ENCODE measurements around the gene BAK1.

DNA sequence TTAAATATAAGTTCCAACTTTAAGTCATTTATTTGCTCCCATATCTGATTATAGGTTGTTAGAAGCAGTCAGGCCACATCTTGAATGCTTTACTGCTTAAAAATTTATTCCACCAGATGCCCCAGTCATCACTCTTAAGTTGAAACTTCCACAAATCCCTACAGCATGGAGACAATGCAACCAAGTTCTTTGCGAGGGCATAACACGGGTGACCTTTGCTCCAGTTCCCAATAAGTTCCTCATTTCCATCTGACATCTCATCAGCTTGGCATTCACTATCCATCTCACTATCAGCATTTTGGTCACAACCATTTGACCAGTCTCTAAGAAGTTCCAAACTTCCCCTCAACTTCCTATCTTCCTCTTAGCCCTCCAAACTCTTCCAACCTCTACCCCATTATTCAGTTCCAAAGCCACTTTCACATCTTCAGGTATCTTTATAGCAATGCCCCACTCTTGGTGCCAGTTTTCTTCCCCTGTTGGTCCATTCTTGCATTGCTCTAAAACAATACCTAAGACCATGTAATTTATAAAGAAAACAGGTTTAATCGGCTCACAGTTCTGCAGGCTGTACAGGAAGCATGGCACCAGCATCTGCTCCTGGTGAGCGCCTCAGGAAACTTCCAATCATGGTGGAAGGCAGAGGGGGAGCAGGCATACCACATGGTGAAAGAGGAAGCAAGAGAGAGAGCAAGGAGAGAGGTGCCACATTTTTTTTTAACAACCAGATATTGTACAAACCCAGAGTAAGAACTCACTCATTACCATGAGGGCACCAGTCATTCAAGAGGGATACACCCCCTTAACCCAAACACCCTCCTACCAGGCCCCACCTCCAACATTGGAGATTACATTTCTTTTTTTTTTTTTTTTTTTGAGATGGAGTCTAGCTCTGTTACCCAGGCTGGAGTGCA lies 25.1 kb upstream of the BAK1 start:
- TF ChIP-seq, protein P1, sequence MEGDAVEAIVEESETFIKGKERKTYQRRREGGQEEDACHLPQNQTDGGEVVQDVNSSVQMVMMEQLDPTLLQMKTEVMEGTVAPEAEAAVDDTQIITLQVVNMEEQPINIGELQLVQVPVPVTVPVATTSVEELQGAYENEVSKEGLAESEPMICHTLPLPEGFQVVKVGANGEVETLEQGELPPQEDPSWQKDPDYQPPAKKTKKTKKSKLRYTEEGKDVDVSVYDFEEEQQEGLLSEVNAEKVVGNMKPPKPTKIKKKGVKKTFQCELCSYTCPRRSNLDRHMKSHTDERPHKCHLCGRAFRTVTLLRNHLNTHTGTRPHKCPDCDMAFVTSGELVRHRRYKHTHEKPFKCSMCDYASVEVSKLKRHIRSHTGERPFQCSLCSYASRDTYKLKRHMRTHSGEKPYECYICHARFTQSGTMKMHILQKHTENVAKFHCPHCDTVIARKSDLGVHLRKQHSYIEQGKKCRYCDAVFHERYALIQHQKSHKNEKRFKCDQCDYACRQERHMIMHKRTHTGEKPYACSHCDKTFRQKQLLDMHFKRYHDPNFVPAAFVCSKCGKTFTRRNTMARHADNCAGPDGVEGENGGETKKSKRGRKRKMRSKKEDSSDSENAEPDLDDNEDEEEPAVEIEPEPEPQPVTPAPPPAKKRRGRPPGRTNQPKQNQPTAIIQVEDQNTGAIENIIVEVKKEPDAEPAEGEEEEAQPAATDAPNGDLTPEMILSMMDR (IDR thresholded peaks at IDR 0.05) = no peak
- no peak for TF ChIP-seq EP300 (IDR thresholded peaks at IDR 0.05)
- TF ChIP-seq POLR2AphosphoS5 (IDR thresholded peaks at IDR 0.05) = no peak
- TF ChIP-seq POLR2A (IDR thresholded peaks at IDR 0.05) = no peak

Data from upper lobe of left lung (tissue), 4 donors.